Activated gamma-delta T cell (primary cell): ENCODE results near the gene GCK.
"Not testable (repeated sequence)": the region's sequence is repeated elsewhere in the genome, so short reads cannot be mapped to it uniquely, and the experiment has no call there.

Experiments used
- DNase-seq: peaks from one replicate; lab custom pipeline; 2025; lab: John Stamatoyannopoulos, UW

GCK gene

GRCh38 chr7:44142028-44142427 is 47.2 kb downstream of the GCK start:
- DNase-seq: no peak

- DNase-seq: no peak
Observed at GRCh38 chr7:44141221-44141850, 47.9 kb downstream of the GCK start, which contains the start of gene MYL7. TSS of gene MYL7 (minus strand) at chr7:44141332. CDS start at chr7:44141305, 27 bp downstream.

- DNase-seq: no peak
Observed at GRCh38 chr7:44140341-44140740, 48.9 kb downstream of the GCK start.

DNA sequence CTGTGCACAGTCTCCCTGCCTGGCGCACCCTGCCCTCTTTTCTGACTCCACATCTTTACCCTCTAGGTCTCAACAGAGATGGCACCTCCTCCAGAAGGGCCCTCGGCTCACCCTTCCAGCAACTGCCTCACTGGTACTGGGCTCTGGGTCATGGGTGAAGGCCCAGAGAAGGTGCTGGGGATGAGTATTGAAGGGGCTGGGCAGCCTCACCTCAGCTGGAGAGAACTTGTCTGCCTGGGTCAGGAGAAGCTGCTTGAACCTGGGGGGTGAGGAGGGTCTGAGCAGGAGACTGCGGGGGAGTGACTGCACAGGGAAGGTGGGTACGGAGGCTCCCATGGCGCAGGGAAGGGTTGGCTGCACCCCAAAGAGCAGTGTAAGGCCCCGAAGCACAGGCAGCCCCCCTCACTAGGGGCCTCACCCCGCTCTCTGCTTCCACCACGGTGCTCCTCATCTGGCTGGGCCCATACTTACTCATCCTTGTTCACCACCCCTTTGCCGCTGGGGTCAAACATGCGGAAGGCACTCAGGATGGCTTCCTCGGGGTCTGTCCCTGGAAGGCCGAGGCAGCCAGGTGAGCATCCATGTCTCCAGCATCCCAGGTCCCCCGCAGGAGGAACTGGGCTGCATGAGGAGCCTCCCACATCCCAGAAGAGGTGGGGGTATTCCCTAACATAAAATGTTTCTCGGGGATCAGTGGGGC is 49.8 kb downstream of the GCK start:
- no peak for DNase-seq

GRCh38 chr7:44138698-44139097 is 50.5 kb downstream of the GCK start:
- no peak for DNase-seq

GRCh38 chr7:44136731-44137130 is 52.5 kb downstream of the GCK start:
- no peak for DNase-seq

DNA sequence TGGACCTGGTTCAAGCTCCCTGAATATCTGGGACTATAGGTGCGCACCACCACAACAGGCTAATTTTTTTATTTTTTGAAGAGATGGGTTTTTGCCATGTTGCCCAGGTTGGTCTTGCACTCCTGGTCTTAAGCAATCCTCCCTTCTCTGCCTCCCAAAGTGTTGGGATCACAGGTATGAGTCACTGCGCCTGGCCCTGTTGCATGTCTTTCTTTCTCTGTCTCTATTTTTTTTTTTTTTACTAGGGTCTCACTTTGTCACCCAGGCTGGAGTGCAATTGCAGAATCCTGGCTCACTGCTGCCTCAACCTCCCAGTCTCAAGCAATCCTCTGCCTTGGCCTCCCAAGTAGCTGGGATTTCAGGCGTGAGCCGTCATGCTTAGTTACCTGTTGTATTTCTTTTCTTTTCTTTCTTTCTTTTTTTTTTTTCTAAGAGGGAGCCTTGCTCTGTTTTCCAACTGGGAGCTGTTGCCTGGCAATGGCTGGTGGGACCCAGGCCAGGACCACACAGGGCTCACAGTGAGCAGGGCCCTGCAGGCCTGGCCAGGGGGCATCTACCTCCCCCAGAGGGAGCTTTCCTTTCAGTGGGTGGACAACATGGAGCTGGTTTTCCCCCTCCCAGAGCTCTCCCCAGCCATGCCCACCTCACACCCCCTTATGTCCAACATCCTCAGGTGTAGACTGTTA is 54.2 kb downstream of the GCK start:
- DNase-seq: no peak

GRCh38 chr7:44133295-44133694 is 55.9 kb downstream of the GCK start:
- DNase-seq: no peak

- DNase-seq: no peak
Observed at GRCh38 chr7:44132039-44132438, 57.2 kb downstream of the GCK start.

DNA sequence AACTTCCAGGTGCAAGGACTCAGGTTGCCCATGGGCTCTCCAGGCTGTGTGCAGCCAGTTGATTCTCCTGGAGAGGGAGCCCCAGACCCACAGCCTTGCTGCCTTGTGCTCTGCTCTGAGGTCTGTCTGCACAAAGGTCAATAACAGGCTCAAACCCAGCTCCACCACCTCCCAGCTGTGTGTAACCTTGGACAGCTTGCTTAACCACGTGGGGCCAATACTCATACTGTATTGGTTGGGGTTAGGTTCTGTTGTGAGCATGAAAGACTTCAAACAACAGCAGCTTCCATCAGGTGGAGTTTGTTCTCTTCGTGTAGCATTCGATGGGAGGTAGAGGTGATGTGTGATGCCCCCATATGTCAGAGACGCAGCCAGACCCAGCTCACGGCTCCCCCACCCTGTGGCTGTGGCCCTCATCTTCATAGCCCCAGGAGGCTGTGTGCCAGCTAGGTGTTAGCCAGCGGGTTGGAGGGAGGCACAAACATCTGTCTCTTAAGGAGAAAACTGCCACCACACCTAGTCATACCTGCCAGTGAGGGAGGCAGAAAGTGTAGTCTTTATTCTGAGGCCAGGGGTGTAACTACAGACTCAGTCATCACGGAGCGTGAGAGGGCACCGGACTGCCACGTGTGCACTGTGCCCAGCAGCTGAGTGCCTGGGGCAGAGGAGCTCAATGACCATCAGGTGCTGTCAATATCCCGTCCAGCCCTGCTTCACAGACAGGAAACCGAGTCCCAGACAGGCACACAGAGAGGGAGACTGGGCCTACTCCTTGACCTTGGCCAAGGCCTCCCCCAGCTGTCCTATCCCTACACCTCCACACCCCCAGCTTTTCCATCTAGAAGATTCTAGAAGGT is 57.8 kb downstream of the GCK start:
- DNase-seq: no peak

GRCh38 chr7:44128721-44129582 is 60.3 kb downstream of the GCK start:
- DNase-seq: no peak

- DNase-seq: no peak
Observed at GRCh38 chr7:44127161-44127560, 62.1 kb downstream of the GCK start.

- not testable (repeated sequence) for DNase-seq
Observed at GRCh38 chr7:44126574-44126973, 62.7 kb downstream of the GCK start.

- DNase-seq: no peak
Observed at GRCh38 chr7:44124822-44125202, 64.4 kb downstream of the GCK start.

GRCh38 chr7:44123190-44124003 is 65.8 kb downstream of the GCK start, which contains the start of gene POLD2:
TSS of gene POLD2 (minus strand) at chr7:44123548. CDS start at chr7:44122053, 1,495 bp downstream.
- DNase-seq: peak; percentile 95

DNA sequence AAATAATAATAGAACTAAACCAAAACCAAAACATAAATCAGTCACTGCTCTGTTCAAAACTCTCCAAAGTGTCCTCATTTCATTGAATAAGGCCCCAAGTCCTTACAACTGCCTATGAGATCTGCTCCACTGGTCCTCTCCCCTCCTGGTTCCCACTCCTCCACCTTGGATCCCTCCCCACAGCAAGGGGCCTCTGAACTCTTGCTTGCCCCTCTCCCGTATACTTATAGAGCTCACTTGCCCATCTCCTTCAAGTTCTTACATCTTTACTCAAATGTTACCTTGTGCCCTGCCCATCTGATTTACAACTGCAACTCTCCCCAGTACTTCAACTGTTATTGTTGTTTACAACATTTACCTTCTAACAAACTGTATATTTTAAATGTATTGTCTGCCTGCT is 66.7 kb downstream of the GCK start:
- DNase-seq: no peak

GRCh38 chr7:44121761-44122420 is 67.3 kb downstream of the GCK start:
- DNase-seq: no peak

GRCh38 chr7:44120395-44120794 is 68.8 kb downstream of the GCK start:
- DNase-seq: no peak

- DNase-seq: no peak
Observed at GRCh38 chr7:44119829-44120380, 69.3 kb downstream of the GCK start.
